Uterus (tissue), 4 donors: ENCODE data around the gene FBXO3. TPM values are rescaled to one million over a fixed set of nuclear protein-coding genes. Genes with fewer than 3 reads are reported as not detected.
A peak's percentile ranks its signal among the peaks of the same experiment; 100 is the strongest.

ENCODE experiments used
- DNase-seq, 2 donors: peaks; one replicate each; pipeline ENCODE4 v3.0.0-alpha.2; 2019 to 2020
- H3K27ac ChIP-seq, 2 donors: fragments of 200-600 bp; sonication (generic); 1 replicate in 1 of 2; 2 replicates in 1 of 2; pipeline ENCODE4 v1.5.1; 2016 to 2018
- H3K27me3 ChIP-seq, 2 donors: fragments of 200-600 bp; sonication (generic); one replicate each; pipeline ENCODE4 v1.5.1; 2018 to 2019; ENCODE audit warnings: control low read depth in 1 of 2
- H3K36me3 ChIP-seq, 2 donors: fragments of 200-600 bp; sonication (generic); one replicate each; pipeline ENCODE4 v1.5.1; 2019; ENCODE audit warnings: control low read depth in 1 of 2
- H3K4me1 ChIP-seq, 2 donors: fragments of 200-600 bp; sonication (generic); one replicate each; pipeline ENCODE4 v1.5.1; 2018 to 2019; ENCODE audit warnings: control low read depth in 1 of 2
- H3K4me3 ChIP-seq, 2 donors: fragments of 200-600 bp; sonication (generic); 1 replicate in 1 of 2; 2 replicates in 1 of 2; pipeline ENCODE4 v1.5.1; 2018 to 2019; ENCODE audit warnings: mild to moderate bottlenecking in 1 of 2
- H3K9me3 ChIP-seq, 2 donors: fragments of 200-600 bp; sonication (generic); one replicate each; pipeline ENCODE4 v1.5.1; 2019; ENCODE audit warnings: control low read depth in 1 of 2
- POLR2A ChIP-seq, 2 donors: fragments of 450-650 bp; IDR thresholded peaks; one replicate each; pipeline ENCODE4 v1.6.1; 2016; ENCODE audit warnings: antibody characterized with exemption in 2 of 2, mild to moderate bottlenecking in 1 of 2, moderate library complexity in 1 of 2
- intact Hi-C: fragments of 100-400 bp; cut with DNase I; formaldehyde crosslinking; loops from one replicate; pipeline ENCODE4 v1.15.1; 2023; ENCODE audit warnings: low total_unique reads
- total RNA-seq, 4 donors: library from RNA; depleted of rRNA in 3 of 4; stranded (reverse); fragments of >200 nt in 3 of 4; gene quantifications; one replicate each; pipeline versions ENCODE4 v1.1.0 to v1.2.4, GENCODE V29; 2014 to 2023
- TF ChIP-seq, protein P1 (sequence below), 4 experiments: fragments of 200-600 bp in 2 of 4; fragments of 450-650 bp in 2 of 4; sonication (generic) in 2 of 4; IDR thresholded peaks; one replicate each; pipeline ENCODE4 v1.5.1; 2016 to 2019; ENCODE audit warnings: antibody characterized with exemption in 4 of 4, mild to moderate bottlenecking in 2 of 4, moderate library complexity in 1 of 4
- donor health status: DM: yes; HTN: yes; CAD: no.

Gene FBXO3
- total RNA-seq, 4 donors from 2014 or later: 12.0 to 92.7 (median 47.8) TPM

DNA sequence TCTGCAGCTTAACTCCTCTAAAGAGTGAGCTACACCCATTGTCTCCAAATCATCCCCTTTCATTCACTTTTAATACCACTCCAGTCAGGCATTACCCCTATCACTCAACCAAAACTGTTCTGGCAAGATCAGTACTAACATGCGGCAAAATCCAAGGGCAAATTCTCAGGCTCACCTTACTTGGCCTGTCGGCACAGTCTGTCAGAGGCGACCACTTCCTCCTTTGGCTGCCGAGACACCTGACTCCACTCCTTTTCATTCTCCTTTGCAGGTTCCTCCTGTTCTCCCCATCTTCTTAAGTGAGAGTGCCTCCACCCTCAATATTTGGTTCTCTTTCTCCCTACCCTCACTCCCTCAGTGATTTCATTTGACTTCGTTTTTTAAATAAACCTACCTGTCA is 77.9 kb downstream of the FBXO3 start:
- intact Hi-C loops: no loop called here
- DNase-seq: no peak
- TF ChIP-seq POLR2A (IDR thresholded peaks at IDR 0.05): no peak
- TF ChIP-seq, protein P1, sequence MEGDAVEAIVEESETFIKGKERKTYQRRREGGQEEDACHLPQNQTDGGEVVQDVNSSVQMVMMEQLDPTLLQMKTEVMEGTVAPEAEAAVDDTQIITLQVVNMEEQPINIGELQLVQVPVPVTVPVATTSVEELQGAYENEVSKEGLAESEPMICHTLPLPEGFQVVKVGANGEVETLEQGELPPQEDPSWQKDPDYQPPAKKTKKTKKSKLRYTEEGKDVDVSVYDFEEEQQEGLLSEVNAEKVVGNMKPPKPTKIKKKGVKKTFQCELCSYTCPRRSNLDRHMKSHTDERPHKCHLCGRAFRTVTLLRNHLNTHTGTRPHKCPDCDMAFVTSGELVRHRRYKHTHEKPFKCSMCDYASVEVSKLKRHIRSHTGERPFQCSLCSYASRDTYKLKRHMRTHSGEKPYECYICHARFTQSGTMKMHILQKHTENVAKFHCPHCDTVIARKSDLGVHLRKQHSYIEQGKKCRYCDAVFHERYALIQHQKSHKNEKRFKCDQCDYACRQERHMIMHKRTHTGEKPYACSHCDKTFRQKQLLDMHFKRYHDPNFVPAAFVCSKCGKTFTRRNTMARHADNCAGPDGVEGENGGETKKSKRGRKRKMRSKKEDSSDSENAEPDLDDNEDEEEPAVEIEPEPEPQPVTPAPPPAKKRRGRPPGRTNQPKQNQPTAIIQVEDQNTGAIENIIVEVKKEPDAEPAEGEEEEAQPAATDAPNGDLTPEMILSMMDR (IDR thresholded peaks at IDR 0.05): no peak
- Histone ChIP-seq H3K4me1 (no peaks in the 10 kb centered on the region), H3K27ac (no peak overlapping the region), H3K9me3 (no peaks in the 10 kb centered on the region), H3K27me3 (no peaks in the 10 kb centered on the region), H3K36me3 (no peaks in the 10 kb centered on the region), H3K4me3 (no peak overlapping the region)

DNA sequence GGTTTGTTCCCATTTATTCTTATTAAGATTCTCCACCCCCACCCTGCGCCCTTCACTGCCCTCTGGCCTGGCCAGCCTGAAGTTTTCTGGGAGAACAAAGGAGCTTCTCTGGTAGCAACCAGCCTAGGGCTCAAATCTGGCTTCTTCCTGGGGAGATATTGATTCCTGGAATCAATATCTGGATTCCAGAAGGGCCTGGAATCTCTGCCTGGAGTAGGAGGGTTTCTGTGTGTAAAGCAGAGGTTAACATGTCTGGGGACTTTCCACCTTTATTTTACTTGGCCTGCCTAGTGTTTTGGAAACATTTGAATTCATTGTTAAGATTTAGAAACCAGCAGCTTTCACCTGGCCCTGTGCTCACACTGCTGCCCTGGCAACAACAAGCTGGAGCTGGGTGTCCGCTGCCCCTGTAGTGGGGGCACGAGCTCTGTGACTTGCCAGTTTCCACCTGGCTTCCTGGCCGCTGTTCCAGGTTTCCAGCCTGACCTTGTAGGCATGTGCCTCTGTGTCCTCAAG is 79.2 kb downstream of the FBXO3 start:
- Histone ChIP-seq H3K4me1 (peaks cover 0 to 10% of the 10 kb centered on the region in 2 donors), H3K27ac (peak overlapping the region; percentile 9 to 54), H3K4me3 (no peak overlapping the region), H3K36me3 (no peaks in the 10 kb centered on the region), H3K27me3 (no peaks in the 10 kb centered on the region), H3K9me3 (no peaks in the 10 kb centered on the region)
- intact Hi-C loops: no loop called here
- TF ChIP-seq, protein P1 (IDR thresholded peaks at IDR 0.05): no peak
- no peak for TF ChIP-seq POLR2A (IDR thresholded peaks at IDR 0.05)
- DNase-seq: no peak

DNA sequence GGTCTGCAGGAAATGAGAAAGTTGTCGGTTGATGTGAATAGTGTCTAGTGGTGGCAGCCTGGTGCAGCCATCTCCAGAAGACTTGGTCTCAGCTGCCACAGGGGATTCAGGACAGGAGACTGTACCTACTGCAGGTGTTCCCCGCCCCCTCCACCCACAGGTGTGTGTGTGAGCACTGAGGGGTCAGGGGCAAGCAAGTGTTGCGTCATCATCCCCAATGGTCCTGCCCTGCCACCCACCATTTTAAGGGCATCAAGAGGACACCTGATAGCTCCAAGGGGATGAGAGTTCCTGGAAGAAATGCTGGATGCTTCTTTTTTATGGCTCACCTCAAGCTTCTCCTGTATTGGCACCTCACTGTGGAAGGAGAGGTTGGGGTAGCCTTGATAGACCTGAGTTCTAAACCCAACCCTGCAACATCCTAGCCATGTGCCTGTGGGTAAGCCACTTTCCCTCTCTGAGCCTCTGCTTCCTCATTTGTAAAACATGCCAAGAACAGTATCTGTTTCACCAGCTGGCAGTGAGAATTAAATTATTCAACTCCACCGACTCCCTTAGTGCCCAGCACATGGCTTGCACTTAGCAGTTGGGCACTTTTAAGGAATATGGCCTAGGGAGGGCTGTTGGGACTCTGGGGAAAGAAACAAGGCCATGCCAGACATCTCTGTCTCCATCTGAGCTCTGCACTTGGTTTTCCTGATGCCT is 79.8 kb downstream of the FBXO3 start:
- Histone ChIP-seq H3K27ac (peak overlapping the region; percentile 9 to 54), H3K36me3 (no peaks in the 10 kb centered on the region), H3K9me3 (no peaks in the 10 kb centered on the region), H3K4me1 (peaks cover 0 to 10% of the 10 kb centered on the region in 2 donors), H3K27me3 (no peaks in the 10 kb centered on the region), H3K4me3 (no peak overlapping the region)
- no peak for DNase-seq
- no peak for TF ChIP-seq POLR2A (IDR thresholded peaks at IDR 0.05)
- TF ChIP-seq, protein P1 (IDR thresholded peaks at IDR 0.05): no peak
- intact Hi-C loops: no loop called here

DNA sequence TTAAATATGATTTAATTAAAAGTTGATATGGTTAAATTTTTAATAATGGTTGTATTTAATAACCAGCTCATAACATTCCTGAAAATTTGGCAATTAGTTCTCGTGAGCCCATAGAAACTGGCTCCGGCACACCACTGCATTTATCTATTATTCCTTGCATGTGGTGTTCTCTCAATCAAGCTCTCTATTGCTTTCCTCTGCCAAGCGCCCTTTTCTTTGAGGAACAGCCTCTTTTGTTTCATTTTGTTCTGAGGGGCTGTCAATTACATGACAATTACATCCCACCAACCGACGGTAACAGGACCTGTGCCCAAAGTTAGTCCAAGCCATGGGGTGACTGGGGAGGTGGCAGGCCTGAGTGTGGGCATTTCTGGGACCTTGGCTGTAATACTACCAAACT is 81.8 kb downstream of the FBXO3 start:
- H3K27me3 ChIP-seq: no peaks in the 10 kb centered on the region
- peak overlapping the region; percentile 86 for H3K27ac ChIP-seq
- H3K4me3 ChIP-seq: no peak overlapping the region
- no peaks in the 10 kb centered on the region for H3K9me3 ChIP-seq
- no peak for TF ChIP-seq POLR2A (IDR thresholded peaks at IDR 0.05)
- TF ChIP-seq, protein P1 (IDR thresholded peaks at IDR 0.05): no peak
- intact Hi-C loops: no loop called here
- no peaks in the 10 kb centered on the region for H3K36me3 ChIP-seq
- H3K4me1 ChIP-seq: peaks cover 0 to 10% of the 10 kb centered on the region in 2 donors
- DNase-seq: no peak

DNA sequence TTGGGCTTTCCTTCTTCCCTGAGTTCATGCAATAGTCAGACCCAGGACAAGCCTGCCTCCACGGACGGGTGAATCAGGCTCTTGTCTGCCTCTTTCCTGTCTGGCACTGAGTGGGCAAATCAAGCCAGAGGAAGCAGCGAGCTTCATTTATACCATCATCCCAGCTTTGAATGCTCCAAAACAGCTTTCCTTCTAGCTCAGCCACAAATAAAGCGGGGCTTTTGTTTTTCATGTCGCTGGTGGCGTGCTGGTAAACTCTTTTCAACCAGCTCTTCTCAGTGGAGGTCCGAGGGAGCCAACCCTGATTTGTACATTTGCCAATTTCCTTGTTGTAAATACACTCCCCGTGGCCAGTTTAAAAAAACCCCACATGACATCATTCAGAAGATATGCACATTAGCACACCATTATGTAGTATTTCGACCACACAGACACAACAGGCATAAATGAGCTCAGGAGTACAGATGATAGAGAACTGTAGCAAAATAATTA is 82.3 kb downstream of the FBXO3 start:
- Histone ChIP-seq H3K4me1 (peaks cover 0 to 10% of the 10 kb centered on the region in 2 donors), H3K9me3 (no peaks in the 10 kb centered on the region), H3K36me3 (no peaks in the 10 kb centered on the region), H3K27me3 (no peaks in the 10 kb centered on the region), H3K27ac (peak overlapping the region; percentile 86), H3K4me3 (peak overlapping the region in 1 of 2 donors; percentile 9)
- intact Hi-C loops: no loop called here
- peak; percentile 58 to 82 for DNase-seq
- TF ChIP-seq POLR2A (IDR thresholded peaks at IDR 0.05): peak; percentile 23 to 28
- TF ChIP-seq, protein P1 (IDR thresholded peaks at IDR 0.05): no peak
